ENCODE results near the gene ZBED5.
A peak's percentile ranks its signal among the peaks of the same experiment; 100 is the strongest.

Gene ZBED5

DNA sequence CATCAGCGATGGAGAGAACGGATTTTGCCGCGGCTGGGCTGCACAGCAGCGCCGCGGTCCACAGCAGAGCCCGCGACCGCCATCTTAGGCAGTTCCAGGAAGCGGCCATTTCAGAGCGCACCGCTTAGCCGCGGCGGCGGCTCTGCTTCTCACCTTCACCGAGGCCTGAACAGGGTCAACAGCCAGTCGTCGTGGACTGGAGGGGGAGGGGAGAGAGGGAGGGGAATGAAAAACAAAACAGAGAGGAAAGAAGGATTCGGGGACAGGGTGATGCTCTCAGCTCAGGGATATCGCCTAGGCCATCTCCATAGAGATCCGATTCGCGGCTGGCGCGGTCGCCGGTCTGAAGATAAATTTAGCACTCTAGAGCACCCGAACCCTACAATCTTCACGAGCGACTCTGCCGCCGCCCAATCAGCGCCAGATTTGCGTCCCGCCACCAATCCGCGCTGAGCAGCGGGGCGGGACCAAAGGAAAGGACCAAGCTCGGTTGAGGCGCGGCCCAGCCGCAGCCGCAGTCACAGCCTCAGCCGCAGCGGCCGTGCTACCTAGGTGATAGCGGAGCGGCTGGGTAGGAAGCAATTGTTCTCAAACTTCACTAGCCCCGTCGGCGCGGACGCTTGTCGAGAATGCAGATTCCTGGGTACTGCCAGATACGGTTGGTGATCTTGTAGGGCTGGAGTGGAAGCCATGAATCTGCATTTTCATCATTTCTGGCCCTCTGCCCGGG is at the start of gene ZBED5:
Gene ZBED5, minus strand, starts transcription at position 345 of the 730 bp plus-strand sequence. CDS start 3,108 bp downstream, outside the sequence.
- Mint-ChIP-seq H3K9me3 (no peaks in the 10 kb centered on the region), H3K27me3 (ENCODE audit: low read depth) (no peaks in the 10 kb centered on the region), H3K36me3 (ENCODE audit: low read depth) (peaks cover 31% of the 10 kb centered on the region), H3K4me1 (peaks cover 50% of the 10 kb centered on the region), H3K27ac (peak within 1 kb of the TSS; percentile 100), H3K4me3 (peak within 1 kb of the TSS; percentile 97 to 100 (median 97))
- TF ChIP-seq CTCF (IDR thresholded peaks at IDR 0.05; ENCODE audit: unreplicated experiment in 3 of 3) = no peak

GRCh38 chr11:10906521-10906920 is 48.7 kb upstream of the ZBED5 start:
- Mint-ChIP-seq H3K27ac (peak overlapping the region; percentile 70 to 92 (median 82)), H3K9me3 (no peaks in the 10 kb centered on the region), H3K4me1 (peaks cover 54% of the 10 kb centered on the region), H3K36me3 (ENCODE audit: low read depth) (no peaks in the 10 kb centered on the region), H3K27me3 (ENCODE audit: low read depth) (no peaks in the 10 kb centered on the region), H3K4me3 (peak overlapping the region in 1 of 3 experiments; percentile 40)
- no peak for TF ChIP-seq CTCF (IDR thresholded peaks at IDR 0.05; ENCODE audit: unreplicated experiment in 3 of 3)

- peak overlapping the region in 1 of 3 experiments; percentile 19 for H3K4me3 Mint-ChIP-seq
- no peaks in the 10 kb centered on the region for H3K9me3 Mint-ChIP-seq
- H3K4me1 Mint-ChIP-seq = peaks cover 71% of the 10 kb centered on the region
- no peaks in the 10 kb centered on the region for H3K36me3 Mint-ChIP-seq (ENCODE audit: low read depth)
- H3K27ac Mint-ChIP-seq = peak overlapping the region; percentile 23 to 85 (median 50)
- H3K27me3 Mint-ChIP-seq (ENCODE audit: low read depth) = no peaks in the 10 kb centered on the region
- no peak for TF ChIP-seq CTCF (IDR thresholded peaks at IDR 0.05; ENCODE audit: unreplicated experiment in 3 of 3)
Observed at GRCh38 chr11:10902301-10903063, 44.6 kb upstream of the ZBED5 start.

GRCh38 chr11:10900681-10901415 is 43.0 kb upstream of the ZBED5 start:
- Mint-ChIP-seq H3K4me1 (peaks cover 69% of the 10 kb centered on the region), H3K36me3 (ENCODE audit: low read depth) (no peaks in the 10 kb centered on the region), H3K9me3 (no peaks in the 10 kb centered on the region), H3K27me3 (ENCODE audit: low read depth) (no peaks in the 10 kb centered on the region), H3K4me3 (peak overlapping the region in 1 of 3 experiments; percentile 47), H3K27ac (peak overlapping the region; percentile 85 to 96 (median 92))
- no peak for TF ChIP-seq CTCF (IDR thresholded peaks at IDR 0.05; ENCODE audit: unreplicated experiment in 3 of 3)

DNA sequence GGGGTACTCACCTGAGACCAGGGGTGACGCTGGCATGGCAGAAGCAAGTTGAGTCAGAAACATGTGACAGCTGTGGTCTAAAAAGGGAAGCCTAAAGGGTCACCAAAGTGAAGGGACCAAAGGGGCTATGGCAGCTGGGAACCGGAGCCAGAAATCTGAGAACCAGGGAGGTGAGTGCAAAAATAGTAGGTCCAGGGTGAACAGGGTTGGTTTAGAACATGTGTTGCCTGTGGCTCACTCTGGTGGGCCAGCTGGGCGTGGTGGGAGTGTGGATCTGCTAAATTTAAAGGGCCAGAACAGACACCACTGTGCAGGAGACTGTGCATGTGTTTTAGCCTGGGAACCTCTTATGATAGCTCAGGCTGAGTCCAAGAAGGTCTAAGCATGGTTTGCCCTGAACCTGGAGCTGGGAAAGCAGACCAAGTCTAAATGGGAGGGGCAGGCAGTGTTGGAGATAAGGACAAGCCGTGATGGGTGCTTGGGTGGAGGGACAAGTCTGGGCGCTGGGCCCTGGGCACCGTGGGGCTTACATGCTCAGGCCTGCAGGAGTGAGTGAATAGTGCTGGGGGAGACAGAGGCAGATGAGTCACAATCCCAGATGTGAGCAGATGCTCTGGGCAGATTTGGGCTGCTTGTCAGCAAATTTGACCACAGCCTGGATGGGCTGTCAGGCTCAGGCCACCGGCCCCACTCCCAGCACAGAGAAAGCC is 41.4 kb upstream of the ZBED5 start:
- Mint-ChIP-seq H3K27me3 (ENCODE audit: low read depth) (no peaks in the 10 kb centered on the region), H3K4me3 (peak overlapping the region in 2 of 3 experiments; percentile 7 to 59), H3K9me3 (no peaks in the 10 kb centered on the region), H3K36me3 (ENCODE audit: low read depth) (no peaks in the 10 kb centered on the region), H3K4me1 (peaks cover 69% of the 10 kb centered on the region), H3K27ac (peak overlapping the region; percentile 85 to 96 (median 92))
- no peak for TF ChIP-seq CTCF (IDR thresholded peaks at IDR 0.05; ENCODE audit: unreplicated experiment in 3 of 3)
